Coronary artery (tissue), 2 donors: ENCODE measurements around the gene GRIK2.

Source experiments
- DNase-seq: peaks from one replicate; pipeline ENCODE4 v3.0.0-alpha.2; 2017; ENCODE audit warnings: low spot score
- H3K27ac ChIP-seq, 2 donors: fragments of 200-600 bp; sonication (generic); one replicate each; pipeline ENCODE4 v1.5.1; 2016 to 2019
- H3K4me3 ChIP-seq: fragments of 200-600 bp; sonication (generic); 2 replicates; pipeline ENCODE4 v1.5.1; 2016; ENCODE audit warnings: mild to moderate bottlenecking, moderate library complexity
- TF ChIP-seq, protein P1 (sequence below): fragments of 200-600 bp; sonication (generic); IDR thresholded peaks from one replicate; pipeline ENCODE4 v1.5.1; 2019; ENCODE audit warnings: antibody characterized with exemption

GRIK2 gene

DNA sequence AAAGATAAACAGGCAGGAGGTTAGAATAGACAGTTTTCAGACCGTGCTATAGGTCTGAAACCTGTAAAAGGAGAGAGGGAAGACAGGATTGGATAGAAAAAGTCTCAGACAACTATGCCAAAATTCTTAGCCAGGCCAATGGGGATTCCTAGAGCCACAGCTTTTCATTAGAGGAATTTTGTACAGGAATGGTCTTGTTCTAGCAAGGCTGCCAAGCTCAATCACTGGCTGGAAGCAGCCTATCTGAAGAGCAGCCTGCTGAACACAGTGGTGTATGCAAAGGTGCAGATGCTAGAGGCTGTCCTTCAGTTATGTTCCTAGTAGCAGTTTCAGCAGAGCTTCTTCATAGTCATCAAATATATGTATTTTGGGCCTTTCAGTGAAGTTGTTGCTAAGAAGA lies 313.1 kb downstream of the GRIK2 start:
- Histone ChIP-seq H3K27ac (no peak overlapping the region), H3K4me3 (no peak overlapping the region)
- DNase-seq, result no peak
- TF ChIP-seq, protein P1, sequence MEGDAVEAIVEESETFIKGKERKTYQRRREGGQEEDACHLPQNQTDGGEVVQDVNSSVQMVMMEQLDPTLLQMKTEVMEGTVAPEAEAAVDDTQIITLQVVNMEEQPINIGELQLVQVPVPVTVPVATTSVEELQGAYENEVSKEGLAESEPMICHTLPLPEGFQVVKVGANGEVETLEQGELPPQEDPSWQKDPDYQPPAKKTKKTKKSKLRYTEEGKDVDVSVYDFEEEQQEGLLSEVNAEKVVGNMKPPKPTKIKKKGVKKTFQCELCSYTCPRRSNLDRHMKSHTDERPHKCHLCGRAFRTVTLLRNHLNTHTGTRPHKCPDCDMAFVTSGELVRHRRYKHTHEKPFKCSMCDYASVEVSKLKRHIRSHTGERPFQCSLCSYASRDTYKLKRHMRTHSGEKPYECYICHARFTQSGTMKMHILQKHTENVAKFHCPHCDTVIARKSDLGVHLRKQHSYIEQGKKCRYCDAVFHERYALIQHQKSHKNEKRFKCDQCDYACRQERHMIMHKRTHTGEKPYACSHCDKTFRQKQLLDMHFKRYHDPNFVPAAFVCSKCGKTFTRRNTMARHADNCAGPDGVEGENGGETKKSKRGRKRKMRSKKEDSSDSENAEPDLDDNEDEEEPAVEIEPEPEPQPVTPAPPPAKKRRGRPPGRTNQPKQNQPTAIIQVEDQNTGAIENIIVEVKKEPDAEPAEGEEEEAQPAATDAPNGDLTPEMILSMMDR, result no peak

DNA sequence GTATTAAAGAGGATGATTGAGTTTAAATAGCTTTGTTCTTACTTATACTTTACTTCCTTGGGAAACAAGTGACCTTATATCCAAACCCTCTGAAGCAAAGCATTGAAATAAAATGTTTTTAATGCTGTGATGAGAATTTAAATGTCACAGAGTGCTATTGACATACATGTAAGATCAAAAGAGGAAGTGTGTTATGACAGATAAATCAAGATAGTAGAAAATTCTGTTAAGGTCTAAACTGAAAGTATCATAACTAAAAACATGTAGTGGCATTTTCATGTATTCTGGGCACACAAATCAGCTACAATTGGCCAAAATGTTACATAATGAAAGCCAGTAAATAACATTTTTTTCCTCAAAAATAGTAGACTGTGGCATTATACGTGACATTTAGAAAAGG lies 318.0 kb downstream of the GRIK2 start:
- TF ChIP-seq, protein P1, result no peak
- no peak for DNase-seq
- H3K27ac ChIP-seq, result no peak overlapping the region

DNA sequence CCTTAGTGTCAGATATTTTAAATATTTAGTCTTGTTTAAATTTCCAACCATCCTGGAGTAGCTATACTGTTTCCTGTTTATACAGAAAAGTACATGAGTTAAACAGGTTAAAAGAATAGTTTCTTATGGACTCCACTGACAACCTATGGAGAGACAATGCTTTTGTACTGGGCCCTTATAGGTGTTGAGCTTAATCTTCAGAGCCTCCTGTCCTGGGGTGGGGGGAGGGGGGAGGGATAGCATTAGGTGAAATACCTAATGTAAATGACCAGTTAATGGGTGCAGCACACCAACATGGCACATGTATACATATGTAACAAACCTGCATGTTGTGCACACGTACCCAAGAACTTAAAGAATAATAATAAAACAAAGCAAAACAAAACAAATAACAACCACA lies 322.9 kb downstream of the GRIK2 start:
- TF ChIP-seq, protein P1, result no peak
- DNase-seq, result no peak
- no peak overlapping the region for H3K27ac ChIP-seq
- H3K4me3 ChIP-seq, result no peak overlapping the region

More for the DNA sequence above, 318.0 kb downstream of the GRIK2 start:
- no peak overlapping the region for H3K4me3 ChIP-seq

DNA sequence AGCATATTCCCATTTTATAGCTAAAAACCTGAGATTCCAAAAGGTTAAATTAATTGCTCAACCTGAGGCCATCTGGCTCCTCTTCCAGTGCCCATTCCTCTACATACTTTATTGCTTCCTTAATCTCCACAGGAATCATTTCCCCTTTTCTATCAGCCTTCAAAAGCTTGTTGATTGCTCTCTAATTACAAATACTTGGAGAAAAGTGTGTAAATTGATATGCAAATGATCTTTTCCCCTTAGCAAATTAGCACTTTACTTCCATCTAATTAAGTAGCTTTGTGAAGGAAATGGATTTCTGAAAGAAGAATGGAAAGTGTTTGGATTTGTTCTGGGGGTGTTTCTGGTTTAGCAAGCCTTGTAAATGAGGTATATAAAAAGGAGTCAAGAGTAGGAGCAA lies 323.3 kb downstream of the GRIK2 start:
- no peak overlapping the region for H3K27ac ChIP-seq
- TF ChIP-seq, protein P1, result no peak
- no peak for DNase-seq
- no peak overlapping the region for H3K4me3 ChIP-seq

DNA sequence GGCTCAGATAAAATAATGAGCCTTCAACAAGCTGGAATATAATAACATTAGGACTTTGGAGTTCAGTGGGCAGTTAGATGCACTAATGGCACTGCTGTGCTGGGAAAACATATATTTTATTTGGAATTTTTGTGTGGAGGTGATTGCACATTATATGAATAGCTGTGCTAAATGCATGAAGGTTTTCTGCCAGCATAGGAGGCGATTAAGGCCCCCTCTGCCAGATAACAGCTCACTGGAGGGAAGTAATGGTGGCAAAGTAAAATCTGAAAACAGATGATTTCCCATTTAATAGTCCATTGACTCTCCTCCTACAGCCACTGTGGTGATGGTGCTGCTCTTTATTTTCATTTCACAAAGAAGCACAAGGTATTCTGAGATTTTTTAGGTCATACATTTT lies 326.0 kb downstream of the GRIK2 start:
- TF ChIP-seq, protein P1, result no peak
- no peak overlapping the region for H3K27ac ChIP-seq
- no peak overlapping the region for H3K4me3 ChIP-seq
- DNase-seq, result no peak

DNA sequence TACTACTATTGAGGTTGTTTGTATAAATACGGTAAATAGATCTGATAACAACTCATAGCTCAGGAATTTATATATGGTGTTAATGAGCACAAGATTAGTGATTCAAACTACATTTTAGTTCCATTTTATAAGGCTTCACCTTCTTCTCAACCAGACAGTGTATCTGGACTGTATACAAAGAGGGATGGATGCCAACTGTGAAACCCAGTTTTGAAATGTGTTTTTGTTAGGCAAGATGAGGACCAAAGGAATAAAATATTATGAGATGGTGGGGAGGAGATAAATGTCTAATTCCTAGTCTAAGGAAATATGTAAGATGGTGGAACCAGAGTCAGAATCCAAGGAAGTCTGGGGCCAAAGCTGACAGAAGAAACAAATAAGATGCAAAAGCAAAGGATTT lies 329.0 kb downstream of the GRIK2 start:
- TF ChIP-seq, protein P1, result no peak
- no peak for DNase-seq
- Histone ChIP-seq H3K4me3 (no peak overlapping the region), H3K27ac (no peak overlapping the region)

DNA sequence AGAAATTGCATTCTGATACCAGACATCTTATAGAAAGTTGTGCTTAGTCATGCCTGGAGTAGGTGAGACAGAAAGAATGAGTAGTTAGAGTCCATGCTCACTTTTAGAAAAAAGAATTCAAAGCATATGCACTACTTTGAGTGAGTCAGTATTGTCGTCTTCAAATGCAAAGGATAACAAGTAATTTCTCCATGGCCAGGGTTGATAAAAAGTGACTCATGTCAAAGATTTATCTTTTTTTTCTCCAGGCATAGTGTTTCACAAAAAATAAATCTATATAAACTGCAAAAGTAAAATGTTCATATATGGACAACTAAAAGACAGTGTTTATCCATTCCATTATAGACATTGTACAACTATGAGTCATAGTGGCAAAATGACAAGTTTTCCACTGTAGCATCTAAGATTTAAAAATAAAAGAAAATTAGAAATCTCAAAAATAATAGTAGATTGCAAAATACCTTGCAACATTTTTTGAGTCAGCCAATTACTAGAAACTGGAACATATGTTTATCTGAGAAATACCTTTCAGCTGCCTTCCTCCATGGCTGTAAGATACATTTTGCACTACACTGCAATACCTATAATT lies 329.6 kb downstream of the GRIK2 start:
- Histone ChIP-seq H3K27ac (no peak overlapping the region), H3K4me3 (no peak overlapping the region)
- TF ChIP-seq, protein P1, result no peak
- no peak for DNase-seq
